Ascending aorta (tissue), 2 donors: ENCODE data around the gene PLCD1. TPM values are rescaled to one million over a fixed set of nuclear protein-coding genes. Genes with fewer than 3 reads are reported as not detected.
"Not testable (repeated sequence)": the region's sequence is repeated elsewhere in the genome, so short reads cannot be mapped to it uniquely, and the experiment has no call there.

Experiments used
- DNase-seq, 2 donors: peaks; one replicate each; pipeline ENCODE4 v3.0.0-alpha.2; 2019; ENCODE audit warnings: low spot score in 2 of 2
- H3K27ac ChIP-seq, 2 donors: fragments of 200-600 bp; sonication (generic); one replicate each; pipeline ENCODE4 v1.5.1; 2016 to 2017; ENCODE audit warnings: mild to moderate bottlenecking in 1 of 2
- H3K27me3 ChIP-seq: fragments of 200-600 bp; sonication (generic); one replicate; pipeline ENCODE4 v1.5.1; 2017
- H3K36me3 ChIP-seq, 2 donors: fragments of 200-600 bp; sonication (generic); one replicate each; pipeline ENCODE4 v1.5.1; 2016
- H3K4me1 ChIP-seq, 2 donors: fragments of 200-600 bp; sonication (generic); one replicate each; pipeline ENCODE4 v1.5.1; 2016 to 2017; ENCODE audit warnings: mild to moderate bottlenecking in 1 of 2
- H3K4me3 ChIP-seq, 2 donors: fragments of 200-600 bp; sonication (generic); one replicate each; pipeline ENCODE4 v1.5.1; 2016 to 2017; ENCODE audit warnings: mild to moderate bottlenecking in 1 of 2
- H3K9me3 ChIP-seq, 2 donors: fragments of 200-600 bp; sonication (generic); one replicate each; pipeline ENCODE4 v1.5.1; 2016
- intact Hi-C: fragments of 100-400 bp; cut with DNase I; formaldehyde crosslinking; loops from one replicate; pipeline ENCODE4 v1.15.1; 2023
- total RNA-seq: library from RNA; depleted of rRNA; stranded (reverse); fragments of >200 nt; gene quantifications from one replicate; pipeline ENCODE4 v1.1.0, GENCODE V29; 2016
- TF ChIP-seq, protein P1 (sequence below), 3 experiments: fragments of 200-600 bp in 2 of 3; fragments of 450-650 bp in 1 of 3; sonication (generic) in 2 of 3; IDR thresholded peaks; one replicate each; pipeline ENCODE4 v1.5.1; 2016 to 2019; ENCODE audit warnings: antibody characterized with exemption in 3 of 3, mild to moderate bottlenecking in 1 of 3, moderate library complexity in 1 of 3

Gene PLCD1
- total RNA-seq, 1 donor from 2014 or later, result 167 TPM

DNA sequence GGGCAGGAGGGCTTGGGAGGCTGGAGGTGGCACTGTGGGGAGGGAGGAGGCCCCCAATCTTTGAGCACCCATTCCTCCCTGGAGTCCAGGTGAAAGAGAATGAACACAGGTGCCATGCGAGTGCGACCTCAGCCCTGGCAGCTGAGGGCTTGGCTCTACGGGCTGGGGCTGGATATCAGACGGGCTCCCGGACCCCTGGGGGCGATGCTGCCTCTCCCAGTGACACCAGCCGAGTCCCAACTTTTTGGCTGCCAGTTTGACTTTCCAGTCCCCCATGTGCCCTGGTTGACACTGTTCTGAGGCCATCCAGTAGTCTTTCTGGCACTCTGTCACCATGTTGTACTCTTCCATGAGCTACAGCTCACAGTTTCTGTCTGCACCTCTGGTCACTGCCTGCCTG, 37.6 kb downstream of the PLCD1 start:
- no peak overlapping the region for H3K27ac ChIP-seq
- H3K4me1 ChIP-seq, result peaks cover 0 to 10% of the 10 kb centered on the region in 2 donors
- intact Hi-C loops, result no loop called here
- DNase-seq, result no peak
- TF ChIP-seq, protein P1, sequence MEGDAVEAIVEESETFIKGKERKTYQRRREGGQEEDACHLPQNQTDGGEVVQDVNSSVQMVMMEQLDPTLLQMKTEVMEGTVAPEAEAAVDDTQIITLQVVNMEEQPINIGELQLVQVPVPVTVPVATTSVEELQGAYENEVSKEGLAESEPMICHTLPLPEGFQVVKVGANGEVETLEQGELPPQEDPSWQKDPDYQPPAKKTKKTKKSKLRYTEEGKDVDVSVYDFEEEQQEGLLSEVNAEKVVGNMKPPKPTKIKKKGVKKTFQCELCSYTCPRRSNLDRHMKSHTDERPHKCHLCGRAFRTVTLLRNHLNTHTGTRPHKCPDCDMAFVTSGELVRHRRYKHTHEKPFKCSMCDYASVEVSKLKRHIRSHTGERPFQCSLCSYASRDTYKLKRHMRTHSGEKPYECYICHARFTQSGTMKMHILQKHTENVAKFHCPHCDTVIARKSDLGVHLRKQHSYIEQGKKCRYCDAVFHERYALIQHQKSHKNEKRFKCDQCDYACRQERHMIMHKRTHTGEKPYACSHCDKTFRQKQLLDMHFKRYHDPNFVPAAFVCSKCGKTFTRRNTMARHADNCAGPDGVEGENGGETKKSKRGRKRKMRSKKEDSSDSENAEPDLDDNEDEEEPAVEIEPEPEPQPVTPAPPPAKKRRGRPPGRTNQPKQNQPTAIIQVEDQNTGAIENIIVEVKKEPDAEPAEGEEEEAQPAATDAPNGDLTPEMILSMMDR (IDR thresholded peaks at IDR 0.05), result no peak
- no peaks in the 10 kb centered on the region for H3K9me3 ChIP-seq
- no peaks in the 10 kb centered on the region for H3K27me3 ChIP-seq
- H3K36me3 ChIP-seq, result no peaks in the 10 kb centered on the region
- no peak overlapping the region for H3K4me3 ChIP-seq

GRCh38 chr3:37991109-37991508, 38.3 kb downstream of the PLCD1 start:
- Histone ChIP-seq H3K36me3 (no peaks in the 10 kb centered on the region), H3K9me3 (no peaks in the 10 kb centered on the region), H3K4me1 (peaks cover 0 to 10% of the 10 kb centered on the region in 2 donors), H3K27ac (no peak overlapping the region), H3K4me3 (no peak overlapping the region), H3K27me3 (no peaks in the 10 kb centered on the region)
- intact Hi-C loops, result no loop called here
- TF ChIP-seq, protein P1 (IDR thresholded peaks at IDR 0.05), result no peak
- DNase-seq, result no peak

- intact Hi-C loops, result no loop called here
- DNase-seq, result no peak
- no peaks in the 10 kb centered on the region for H3K27me3 ChIP-seq
- H3K4me3 ChIP-seq, result no peak within 1 kb of the TSS
- no peak within 1 kb of the TSS for H3K27ac ChIP-seq
- TF ChIP-seq, protein P1 (IDR thresholded peaks at IDR 0.05), result no peak
- no peaks in the 10 kb centered on the region for H3K9me3 ChIP-seq
- H3K36me3 ChIP-seq, result no peaks in the 10 kb centered on the region
- H3K4me1 ChIP-seq, result peaks cover 0 to 10% of the 10 kb centered on the region in 2 donors
Measured at GRCh38 chr3:37990527-37990926, 38.9 kb downstream of the PLCD1 start, which contains the start of gene VILL. TSS of gene VILL (plus strand) at chr3:37990786. CDS start at chr3:37993673, 2,887 bp downstream.

GRCh38 chr3:37989821-37990480, 39.5 kb downstream of the PLCD1 start:
- intact Hi-C loops, result no loop called here
- Histone ChIP-seq H3K4me1 (peaks cover 0 to 8% of the 10 kb centered on the region in 2 donors), H3K36me3 (no peaks in the 10 kb centered on the region), H3K4me3 (no peak overlapping the region), H3K27ac (no peak overlapping the region), H3K9me3 (no peaks in the 10 kb centered on the region), H3K27me3 (no peaks in the 10 kb centered on the region)
- no peak for DNase-seq
- TF ChIP-seq, protein P1 (IDR thresholded peaks at IDR 0.05), result no peak

- intact Hi-C loops, result no loop called here
Measured at GRCh38 chr3:37988931-37989525, 40.4 kb downstream of the PLCD1 start.

DNA sequence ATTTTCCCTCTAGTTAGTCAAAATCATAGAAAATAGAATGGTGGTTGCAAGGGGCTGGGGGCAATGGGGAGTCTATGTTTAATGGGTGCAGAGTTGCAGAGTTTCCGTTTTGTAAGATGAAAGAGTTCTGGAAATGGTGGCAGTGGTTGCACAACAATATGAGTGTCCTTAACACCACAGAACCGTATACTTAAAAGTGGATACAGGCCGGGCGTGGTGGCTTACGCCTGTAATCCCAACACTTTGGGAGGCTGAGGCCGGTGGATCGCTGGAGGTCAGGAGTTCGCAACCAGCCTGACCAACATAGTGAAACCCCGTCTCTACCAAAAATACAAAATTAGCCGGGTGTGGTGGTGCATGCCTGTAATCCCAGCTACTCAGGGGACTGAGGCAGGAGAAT, 41.1 kb downstream of the PLCD1 start:
- H3K4me3 ChIP-seq, DNase-seq, intact Hi-C loops: not testable (repeated sequence)

More at GRCh38 chr3:37988931-37989525, 40.4 kb downstream of the PLCD1 start:
- Histone ChIP-seq H3K4me1 (peaks cover 0 to under 1% of the 10 kb centered on the region in 2 donors), H3K36me3 (peaks cover 0 to under 1% of the 10 kb centered on the region in 2 donors), H3K27ac (no peak overlapping the region), H3K27me3 (no peaks in the 10 kb centered on the region), H3K4me3 (no peak overlapping the region), H3K9me3 (no peaks in the 10 kb centered on the region)
- TF ChIP-seq, protein P1 (IDR thresholded peaks at IDR 0.05), result no peak
- no peak for DNase-seq

More for the DNA sequence above, 41.1 kb downstream of the PLCD1 start:
- not testable (repeated sequence) for H3K9me3 ChIP-seq, H3K4me1 ChIP-seq, H3K27me3 ChIP-seq, H3K36me3 ChIP-seq, H3K27ac ChIP-seq
